ENCODE measurements around the gene MPDU1. TPM values are rescaled to one million over a fixed set of nuclear protein-coding genes. Genes with fewer than 3 reads are reported as not detected.
A peak's percentile ranks its signal among the peaks of the same experiment; 100 is the strongest.

The MPDU1 gene
- total and polyA plus RNA-seq, 2 of the 13 experiments (the other 11 are each of a cell fraction or from before 2014, with no cell fraction given): 112 to 167 TPM

GRCh38 chr17:7573324-7574080 is 10.2 kb upstream of the MPDU1 start (continued):
- TF ChIP-seq NFAT5 (CRISPR knock-in tag; IDR thresholded peaks at IDR 0.05) (no peak), KLF12 (CRISPR knock-in tag; IDR thresholded peaks at IDR 0.05; ENCODE audit: borderline replicate concordance) (peak; percentile 37; the same call in 1 of the 2 replicates), E2F5 (CRISPR knock-in tag; conservative IDR thresholded peaks at IDR 0.05) (0 out of 2 replicates have a peak, but pooled peaks have one; percentile 30), ZNF607 (CRISPR knock-in tag; IDR thresholded peaks at IDR 0.05; ENCODE audit: borderline replicate concordance) (peak; percentile 70; the same call in 1 of the 2 replicates), MTF1 (CRISPR knock-in tag; IDR thresholded peaks at IDR 0.05) (0 out of 2 replicates have a peak, but pooled peaks have one; percentile 31), RBM39 (IDR thresholded peaks at IDR 0.05; ENCODE audit: low read depth, low read length, poor library complexity, severe bottlenecking) (peak; percentile 73), GMEB1 (CRISPR knock-in tag; IDR thresholded peaks at IDR 0.05; ENCODE audit: borderline replicate concordance) (peak; percentile 56), AHDC1 (CRISPR knock-in tag; IDR thresholded peaks at IDR 0.05; ENCODE audit: borderline replicate concordance) (no peak), ZNF124 (CRISPR knock-in tag; IDR thresholded peaks at IDR 0.05) (no peak), SMC3 (IDR thresholded peaks at IDR 0.05; ENCODE audit: low read length) (no peak), ZSCAN25 (CRISPR knock-in tag; IDR thresholded peaks at IDR 0.05) (0 out of 2 replicates have a peak, but pooled peaks have one; percentile 22), ZNF597 (CRISPR knock-in tag; IDR thresholded peaks at IDR 0.05) (no peak)

All from HepG2 (cell line).